GM23248 (cell line): ENCODE results near the gene LRRC28.

Source experiments
- EZH2 ChIP-seq: fragments of 200-600 bp; sonication (generic); IDR thresholded peaks from 2 replicates; pipeline ENCODE4 v1.6.1; 2018; ENCODE audit warnings: antibody characterized with exemption, mild to moderate bottlenecking; ENCODE audit not compliant: insufficient read depth, poor library complexity, severe bottlenecking
- EZH2phosphoT487 ChIP-seq: fragments of 200-600 bp; sonication (generic); IDR thresholded peaks from 2 replicates; pipeline ENCODE4 v1.6.1; 2018; ENCODE audit warnings: antibody characterized with exemption, moderate library complexity, mild to moderate bottlenecking, low read depth; ENCODE audit not compliant: insufficient read depth

GRCh38 chr15:99320374-99321215 lies 69.3 kb downstream of the LRRC28 start:
- TF ChIP-seq EZH2 (no peak), EZH2phosphoT487 (no peak)
